GM23338 (cell line): ENCODE measurements around the gene CEP250. TPM values are rescaled to one million over a fixed set of nuclear protein-coding genes. Genes with fewer than 3 reads are reported as not detected.

Experiments used
- ATAC-seq: fragments of 200-7000 bp; cut with Tn5 transposase; 3 replicates; pipeline ENCODE4 v1.9.1; 2020
- DNase-seq: peaks from one replicate; pipeline ENCODE4 v3.0.0-alpha.2; 2015; ENCODE audit warnings: low spot score
- H2AFZ ChIP-seq: fragments of 200-600 bp; sonication (generic); 2 replicates; pipeline ENCODE4 v1.8.0; 2016; ENCODE audit warnings: antibody characterized with exemption, mild to moderate bottlenecking, moderate library complexity
- H3F3A ChIP-seq: fragments of 200-600 bp; sonication (generic); replicated peaks from 2 replicates; pipeline ENCODE4 v1.8.0; 2017; ENCODE audit warnings: antibody characterized with exemption, mixed run types, low read depth
- H3K27ac ChIP-seq: fragments of 200-600 bp; sonication (generic); 2 replicates; pipeline ENCODE4 v1.6.1; 2016; ENCODE audit warnings: low read depth
- H3K27me3 ChIP-seq: fragments of 200-600 bp; sonication (generic); 2 replicates; pipeline ENCODE4 v1.8.0; 2016; ENCODE audit warnings: mild to moderate bottlenecking, mixed run types, moderate library complexity; ENCODE audit not compliant: insufficient read depth
- H3K36me3 ChIP-seq: fragments of 200-600 bp; sonication (generic); 2 replicates; pipeline ENCODE4 v1.8.0; 2016; ENCODE audit warnings: mild to moderate bottlenecking; ENCODE audit not compliant: insufficient read depth
- H3K4me1 ChIP-seq: fragments of 200-600 bp; sonication (generic); 2 replicates; pipeline ENCODE4 v1.8.0; 2016; ENCODE audit warnings: mild to moderate bottlenecking, moderate library complexity; ENCODE audit not compliant: insufficient read depth
- H3K4me2 ChIP-seq: fragments of 200-600 bp; sonication (generic); 2 replicates; pipeline ENCODE4 v1.7.1; 2017; ENCODE audit warnings: mixed run types
- H3K4me3 ChIP-seq: fragments of 200-600 bp; sonication (generic); 2 replicates; pipeline ENCODE4 v1.6.1; 2016; ENCODE audit warnings: mixed run types
- H3K79me2 ChIP-seq: fragments of 200-600 bp; sonication (generic); replicated peaks from 2 replicates; pipeline ENCODE4 v1.8.0; 2017; ENCODE audit warnings: mild to moderate bottlenecking; ENCODE audit not compliant: insufficient read depth
- H3K9me2 ChIP-seq: fragments of 200-600 bp; sonication (generic); 2 replicates; pipeline ENCODE4 v1.8.0; 2017; ENCODE audit not compliant: insufficient read depth
- H4K20me1 ChIP-seq: fragments of 200-600 bp; sonication (generic); replicated peaks from 2 replicates; pipeline ENCODE4 v1.8.0; 2017; ENCODE audit warnings: mild to moderate bottlenecking; ENCODE audit not compliant: insufficient read depth
- H3K27ac Mint-ChIP-seq: 2 replicates; pipeline ENCODE4 v1.8.0; 2020; ENCODE audit warnings: inconsistent platforms, mild to moderate bottlenecking, moderate library complexity, mixed read lengths
- H3K27me3 Mint-ChIP-seq: 3 replicates; pipeline ENCODE4 v1.8.0; 2022; ENCODE audit warnings: low read depth, mild to moderate bottlenecking, moderate library complexity, mixed read lengths, inconsistent platforms; ENCODE audit not compliant: insufficient read depth, poor library complexity
- H3K36me3 Mint-ChIP-seq: 3 replicates; pipeline ENCODE4 v1.8.0; 2021; ENCODE audit warnings: low read depth, mild to moderate bottlenecking, inconsistent platforms, moderate library complexity, mixed read lengths
- H3K4me1 Mint-ChIP-seq: 3 replicates; pipeline ENCODE4 v1.8.0; 2020; ENCODE audit warnings: mild to moderate bottlenecking, inconsistent platforms, mixed read lengths
- H3K4me3 Mint-ChIP-seq: 3 replicates; pipeline ENCODE4 v1.8.0; 2021; ENCODE audit warnings: moderate library complexity, mild to moderate bottlenecking, inconsistent platforms, mixed read lengths
- H3K9me3 Mint-ChIP-seq: 3 replicates; pipeline ENCODE4 v1.8.0; 2020; ENCODE audit warnings: moderate library complexity, mild to moderate bottlenecking, inconsistent platforms, mixed read lengths
- CTCF ChIP-seq, 2 experiments: fragments of 200-600 bp in 1 of 2; sonication (generic) in 1 of 2; conservative IDR thresholded peaks; 2 replicates each; pipeline versions ENCODE4 v1.5.1 to v1.6.1; 2016 to 2017; ENCODE audit warnings: antibody characterized with exemption in 2 of 2, low read depth in 2 of 2, mild to moderate bottlenecking in 2 of 2, moderate library complexity in 1 of 2
- ETS1 ChIP-seq: IDR thresholded peaks from 2 replicates; pipeline ENCODE4 v1.6.1; 2016; ENCODE audit warnings: antibody characterized with exemption
- JUNB ChIP-seq: IDR thresholded peaks from one replicate; pipeline ENCODE4 v1.6.1; 2016; ENCODE audit warnings: antibody characterized with exemption; ENCODE audit not compliant: unreplicated experiment
- NANOG ChIP-seq: IDR thresholded peaks from 2 replicates; pipeline ENCODE4 v1.6.1; 2016; ENCODE audit warnings: antibody characterized with exemption, borderline replicate concordance
- REST ChIP-seq: IDR thresholded peaks from one replicate; pipeline ENCODE4 v1.6.1; 2018; ENCODE audit warnings: antibody characterized with exemption; ENCODE audit not compliant: unreplicated experiment
- STAT1 ChIP-seq: IDR thresholded peaks from one replicate; pipeline ENCODE4 v1.6.1; 2016; ENCODE audit warnings: antibody characterized with exemption; ENCODE audit not compliant: unreplicated experiment
- ZNF331 ChIP-seq: fragments of 250-450 bp; sonication (Bioruptor Pico); IDR thresholded peaks from 2 replicates; pipeline ENCODE4 v1.5.0; 2020; ENCODE audit warnings: low read depth, mild to moderate bottlenecking, moderate library complexity
- polyA plus RNA-seq: library from polyadenylated mRNA; unstranded; fragments of >200 nt; fragmentation: Nextera tagmentation; extraction: Ambion mirVana; gene quantifications from 2 replicates; pipeline ENCODE4 v1.2.1, GENCODE V29; 2016
- total RNA-seq: library from RNA; depleted of rRNA; stranded (reverse); fragments of >200 nt; shearing (Covaris generic); gene quantifications from 2 replicates; pipeline ENCODE4 v1.2.3, GENCODE V29; 2014
- TF ChIP-seq, protein P1 (sequence below): fragments of 250-450 bp; sonication (Bioruptor Pico); IDR thresholded peaks from 2 replicates; pipeline ENCODE4 v1.5.0; 2020; ENCODE audit warnings: mild to moderate bottlenecking, moderate library complexity

CEP250 gene
- total and polyA plus RNA-seq, 2 experiments from 2014 or later: 28.0 to 29.1 TPM

GRCh38 chr20:35489717-35490116 lies 34.3 kb downstream of the CEP250 start:
- TF ChIP-seq ETS1 (no peak), REST (no peak), STAT1 (no peak), NANOG (no peak), JUNB (no peak), ZNF331 (CRISPR knock-in tag) (no peak), CTCF (conservative IDR thresholded peaks at IDR 0.05; ENCODE audit: low read depth in 2 of 2) (no peak)
- TF ChIP-seq, protein P1, sequence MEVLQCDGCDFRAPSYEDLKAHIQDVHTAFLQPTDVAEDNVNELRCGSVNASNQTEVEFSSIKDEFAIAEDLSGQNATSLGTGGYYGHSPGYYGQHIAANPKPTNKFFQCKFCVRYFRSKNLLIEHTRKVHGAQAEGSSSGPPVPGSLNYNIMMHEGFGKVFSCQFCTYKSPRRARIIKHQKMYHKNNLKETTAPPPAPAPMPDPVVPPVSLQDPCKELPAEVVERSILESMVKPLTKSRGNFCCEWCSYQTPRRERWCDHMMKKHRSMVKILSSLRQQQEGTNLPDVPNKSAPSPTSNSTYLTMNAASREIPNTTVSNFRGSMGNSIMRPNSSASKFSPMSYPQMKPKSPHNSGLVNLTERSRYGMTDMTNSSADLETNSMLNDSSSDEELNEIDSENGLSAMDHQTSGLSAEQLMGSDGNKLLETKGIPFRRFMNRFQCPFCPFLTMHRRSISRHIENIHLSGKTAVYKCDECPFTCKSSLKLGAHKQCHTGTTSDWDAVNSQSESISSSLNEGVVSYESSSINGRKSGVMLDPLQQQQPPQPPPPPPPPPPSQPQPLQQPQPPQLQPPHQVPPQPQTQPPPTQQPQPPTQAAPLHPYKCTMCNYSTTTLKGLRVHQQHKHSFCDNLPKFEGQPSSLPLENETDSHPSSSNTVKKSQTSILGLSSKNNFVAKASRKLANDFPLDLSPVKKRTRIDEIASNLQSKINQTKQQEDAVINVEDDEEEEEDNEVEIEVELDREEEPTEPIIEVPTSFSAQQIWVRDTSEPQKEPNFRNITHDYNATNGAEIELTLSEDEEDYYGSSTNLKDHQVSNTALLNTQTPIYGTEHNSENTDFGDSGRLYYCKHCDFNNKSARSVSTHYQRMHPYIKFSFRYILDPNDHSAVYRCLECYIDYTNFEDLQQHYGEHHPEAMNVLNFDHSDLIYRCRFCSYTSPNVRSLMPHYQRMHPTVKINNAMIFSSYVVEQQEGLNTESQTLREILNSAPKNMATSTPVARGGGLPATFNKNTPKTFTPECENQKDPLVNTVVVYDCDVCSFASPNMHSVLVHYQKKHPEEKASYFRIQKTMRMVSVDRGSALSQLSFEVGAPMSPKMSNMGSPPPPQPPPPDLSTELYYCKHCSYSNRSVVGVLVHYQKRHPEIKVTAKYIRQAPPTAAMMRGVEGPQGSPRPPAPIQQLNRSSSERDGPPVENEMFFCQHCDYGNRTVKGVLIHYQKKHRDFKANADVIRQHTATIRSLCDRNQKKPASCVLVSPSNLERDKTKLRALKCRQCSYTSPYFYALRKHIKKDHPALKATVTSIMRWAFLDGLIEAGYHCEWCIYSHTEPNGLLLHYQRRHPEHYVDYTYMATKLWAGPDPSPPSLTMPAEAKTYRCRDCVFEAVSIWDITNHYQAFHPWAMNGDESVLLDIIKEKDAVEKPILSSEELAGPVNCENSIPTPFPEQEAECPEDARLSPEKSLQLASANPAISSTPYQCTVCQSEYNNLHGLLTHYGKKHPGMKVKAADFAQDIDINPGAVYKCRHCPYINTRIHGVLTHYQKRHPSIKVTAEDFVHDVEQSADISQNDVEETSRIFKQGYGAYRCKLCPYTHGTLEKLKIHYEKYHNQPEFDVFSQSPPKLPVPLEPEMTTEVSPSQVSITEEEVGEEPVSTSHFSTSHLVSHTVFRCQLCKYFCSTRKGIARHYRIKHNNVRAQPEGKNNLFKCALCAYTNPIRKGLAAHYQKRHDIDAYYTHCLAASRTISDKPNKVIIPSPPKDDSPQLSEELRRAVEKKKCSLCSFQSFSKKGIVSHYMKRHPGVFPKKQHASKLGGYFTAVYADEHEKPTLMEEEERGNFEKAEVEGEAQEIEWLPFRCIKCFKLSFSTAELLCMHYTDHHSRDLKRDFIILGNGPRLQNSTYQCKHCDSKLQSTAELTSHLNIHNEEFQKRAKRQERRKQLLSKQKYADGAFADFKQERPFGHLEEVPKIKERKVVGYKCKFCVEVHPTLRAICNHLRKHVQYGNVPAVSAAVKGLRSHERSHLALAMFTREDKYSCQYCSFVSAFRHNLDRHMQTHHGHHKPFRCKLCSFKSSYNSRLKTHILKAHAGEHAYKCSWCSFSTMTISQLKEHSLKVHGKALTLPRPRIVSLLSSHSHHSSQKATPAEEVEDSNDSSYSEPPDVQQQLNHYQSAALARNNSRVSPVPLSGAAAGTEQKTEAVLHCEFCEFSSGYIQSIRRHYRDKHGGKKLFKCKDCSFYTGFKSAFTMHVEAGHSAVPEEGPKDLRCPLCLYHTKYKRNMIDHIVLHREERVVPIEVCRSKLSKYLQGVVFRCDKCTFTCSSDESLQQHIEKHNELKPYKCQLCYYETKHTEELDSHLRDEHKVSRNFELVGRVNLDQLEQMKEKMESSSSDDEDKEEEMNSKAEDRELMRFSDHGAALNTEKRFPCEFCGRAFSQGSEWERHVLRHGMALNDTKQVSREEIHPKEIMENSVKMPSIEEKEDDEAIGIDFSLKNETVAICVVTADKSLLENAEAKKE (CRISPR knock-in tag): no peak
- H3K27ac Mint-ChIP-seq: no peak overlapping the region
- no peak for DNase-seq
- Histone ChIP-seq H4K20me1 (no peaks in the 10 kb centered on the region; the same call in 1 of the 2 replicates), H3K27ac (no peak overlapping the region), H3K79me2 (no peaks in the 10 kb centered on the region), H3K36me3 (peaks cover 9% of the 10 kb centered on the region), H3K4me3 (no peak overlapping the region), H3F3A (no peaks in the 10 kb centered on the region), H3K4me2 (no peak overlapping the region), H3K9me2 (no peaks in the 10 kb centered on the region), H2AFZ (no peak overlapping the region), H3K4me1 (no peaks in the 10 kb centered on the region), H3K27me3 (no peaks in the 10 kb centered on the region)
- no peaks in the 10 kb centered on the region for H3K9me3 Mint-ChIP-seq
- H3K27me3 Mint-ChIP-seq: peaks cover 4% of the 10 kb centered on the region
- H3K4me3 Mint-ChIP-seq: no peak overlapping the region
- ATAC-seq: no peak
- H3K36me3 Mint-ChIP-seq: peaks cover 60% of the 10 kb centered on the region
- H3K4me1 Mint-ChIP-seq: no peaks in the 10 kb centered on the region
